PC-9 (cell line): Measurements from ENCODE around the gene LRCH4. TPM values are rescaled to one million over a fixed set of nuclear protein-coding genes. Genes with fewer than 3 reads are reported as not detected.

ENCODE experiments used
- BruUV-seq: library from RNA; stranded (reverse); fragments of 400-500 nt; replicated peaks from 2 replicates; lab custom pipeline; 2021; lab: Mats Ljungman, UMichigan
- CTCF ChIA-PET: fragments of 300-600 bp; sonication (Branson Sonifier 250); formaldehyde crosslinking; loops from one replicate; lab custom pipeline; 2022; ENCODE audit warnings: antibody characterized with exemption; lab: Charles Lee
- POLR2A ChIA-PET: fragments of 300-600 bp; sonication (Branson Sonifier 250); formaldehyde crosslinking; loops from one replicate; lab custom pipeline; 2022; ENCODE audit warnings: antibody characterized with exemption; ENCODE audit not compliant: unreplicated experiment; lab: Charles Lee
- DNase-seq, 2 experiments: peaks; one replicate each; pipeline versions ENCODE4 v3.0.0 to v3.0.0-alpha.2; 2015 to 2022; ENCODE audit warnings: mixed read lengths in 1 of 2
- H2AFZ ChIP-seq: fragments of 200-600 bp; sonication (generic); 2 replicates; pipeline ENCODE4 v1.8.1; 2017; ENCODE audit warnings: antibody characterized with exemption
- H3F3A ChIP-seq: fragments of 200-600 bp; sonication (generic); 2 replicates; pipeline ENCODE4 v1.8.1; 2017; ENCODE audit warnings: antibody characterized with exemption, mild to moderate bottlenecking, low read depth; ENCODE audit not compliant: insufficient read depth
- H3K27ac ChIP-seq: fragments of 200-600 bp; sonication (generic); 2 replicates; pipeline ENCODE4 v1.6.1; 2016; ENCODE audit warnings: mixed run types
- H3K27me3 ChIP-seq: fragments of 200-600 bp; sonication (generic); 2 replicates; pipeline ENCODE4 v1.6.1; 2016; ENCODE audit warnings: low read depth, mixed run types; ENCODE audit not compliant: insufficient read depth
- H3K36me3 ChIP-seq: fragments of 200-600 bp; sonication (generic); 2 replicates; pipeline ENCODE4 v1.6.1; 2016; ENCODE audit warnings: low read depth, mixed run types
- H3K4me1 ChIP-seq: fragments of 200-600 bp; sonication (generic); replicated peaks from 2 replicates; pipeline ENCODE4 v1.6.1; 2016; ENCODE audit warnings: mixed run types; ENCODE audit not compliant: insufficient read depth
- H3K4me2 ChIP-seq: fragments of 200-600 bp; sonication (generic); 2 replicates; pipeline ENCODE4 v1.6.1; 2017; ENCODE audit warnings: mixed run types
- H3K4me3 ChIP-seq: fragments of 200-600 bp; sonication (generic); 2 replicates; pipeline ENCODE4 v1.6.1; 2016; ENCODE audit warnings: mixed run types
- H3K79me2 ChIP-seq: fragments of 200-600 bp; sonication (generic); 2 replicates; pipeline ENCODE4 v1.6.1; 2017; ENCODE audit warnings: low read depth, mixed run types
- H3K9me2 ChIP-seq: fragments of 200-600 bp; sonication (generic); 2 replicates; pipeline ENCODE4 v1.8.1; 2017; ENCODE audit warnings: mild to moderate bottlenecking; ENCODE audit not compliant: insufficient read depth
- H3K9me3 ChIP-seq: fragments of 200-600 bp; sonication (generic); 2 replicates; pipeline ENCODE4 v1.8.1; 2016; ENCODE audit warnings: low read depth; ENCODE audit not compliant: insufficient read depth
- H4K20me1 ChIP-seq: fragments of 200-600 bp; sonication (generic); 2 replicates; pipeline ENCODE4 v1.8.1; 2017; ENCODE audit not compliant: insufficient read depth
- EZH2 ChIP-seq: fragments of 200-600 bp; sonication (generic); IDR thresholded peaks from 2 replicates; pipeline ENCODE4 v1.8.0; 2017; ENCODE audit warnings: antibody characterized with exemption, low read depth
- intact Hi-C: fragments of 100-400 bp; cut with micrococcal nuclease; formaldehyde crosslinking; loops from one replicate; pipeline ENCODE4 v1.10.0; 2022; ENCODE audit not compliant: unreplicated experiment
- total RNA-seq: library from RNA; stranded (reverse); gene quantifications from 2 replicates; pipeline ENCODE4 v1.2.3, GENCODE V29; 2021
- TF ChIP-seq, protein P1 (sequence below): fragments of 200-600 bp; sonication (generic); conservative IDR thresholded peaks from 2 replicates; pipeline ENCODE4 v1.6.1; 2017; ENCODE audit warnings: mixed run types, antibody characterized with exemption, mild to moderate bottlenecking, moderate library complexity

The LRCH4 gene
- total RNA-seq, 1 experiment from 2014 or later, result 89.6 TPM

DNA sequence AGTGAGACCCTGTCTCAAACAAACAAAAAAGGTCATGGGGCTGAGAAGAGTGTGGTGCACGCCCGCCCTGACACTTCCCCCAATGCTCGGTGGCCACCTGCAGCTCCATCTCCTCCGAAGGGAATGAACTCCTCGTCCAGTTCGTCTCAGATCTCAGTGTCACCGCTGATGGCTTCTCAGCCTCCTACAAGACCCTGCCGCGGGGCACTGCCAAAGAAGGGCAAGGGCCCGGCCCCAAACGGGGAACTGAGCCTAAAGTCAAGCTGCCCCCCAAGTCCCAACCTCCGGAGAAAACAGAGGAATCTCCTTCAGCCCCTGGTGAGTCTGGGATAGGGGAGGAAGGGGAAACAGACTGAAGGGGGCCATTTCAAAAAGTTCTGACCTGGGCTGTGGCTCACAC, 20.4 kb upstream of the LRCH4 start:
- no peak overlapping the region for H2AFZ ChIP-seq
- no peaks in the 10 kb centered on the region for H3K9me3 ChIP-seq
- no peaks in the 10 kb centered on the region for H4K20me1 ChIP-seq
- intact Hi-C loops, result no loop called here
- no peak overlapping the region for H3K27ac ChIP-seq
- H3F3A ChIP-seq, result peaks cover 14% of the 10 kb centered on the region; the same call in 1 of the 2 replicates
- BruUV-seq, result no TSS peak
- ChIA-PET CTCF (interaction anchor here (0.6 kb wide), 1 partner anchor 65 kb away, joined by 4 read pairs; no protein-coding TSS in a partner anchor), POLR2A (no interaction called here)
- H3K36me3 ChIP-seq, result no peaks in the 10 kb centered on the region
- H3K9me2 ChIP-seq, result no peaks in the 10 kb centered on the region
- no peaks in the 10 kb centered on the region for H3K27me3 ChIP-seq
- DNase-seq, result no peak
- TF ChIP-seq EZH2, result no peak
- TF ChIP-seq, protein P1, sequence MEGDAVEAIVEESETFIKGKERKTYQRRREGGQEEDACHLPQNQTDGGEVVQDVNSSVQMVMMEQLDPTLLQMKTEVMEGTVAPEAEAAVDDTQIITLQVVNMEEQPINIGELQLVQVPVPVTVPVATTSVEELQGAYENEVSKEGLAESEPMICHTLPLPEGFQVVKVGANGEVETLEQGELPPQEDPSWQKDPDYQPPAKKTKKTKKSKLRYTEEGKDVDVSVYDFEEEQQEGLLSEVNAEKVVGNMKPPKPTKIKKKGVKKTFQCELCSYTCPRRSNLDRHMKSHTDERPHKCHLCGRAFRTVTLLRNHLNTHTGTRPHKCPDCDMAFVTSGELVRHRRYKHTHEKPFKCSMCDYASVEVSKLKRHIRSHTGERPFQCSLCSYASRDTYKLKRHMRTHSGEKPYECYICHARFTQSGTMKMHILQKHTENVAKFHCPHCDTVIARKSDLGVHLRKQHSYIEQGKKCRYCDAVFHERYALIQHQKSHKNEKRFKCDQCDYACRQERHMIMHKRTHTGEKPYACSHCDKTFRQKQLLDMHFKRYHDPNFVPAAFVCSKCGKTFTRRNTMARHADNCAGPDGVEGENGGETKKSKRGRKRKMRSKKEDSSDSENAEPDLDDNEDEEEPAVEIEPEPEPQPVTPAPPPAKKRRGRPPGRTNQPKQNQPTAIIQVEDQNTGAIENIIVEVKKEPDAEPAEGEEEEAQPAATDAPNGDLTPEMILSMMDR, result no peak
- peaks cover 21% of the 10 kb centered on the region for H3K4me1 ChIP-seq
- H3K4me3 ChIP-seq, result no peak overlapping the region
- H3K4me2 ChIP-seq, result no peak overlapping the region
- H3K79me2 ChIP-seq, result no peaks in the 10 kb centered on the region

DNA sequence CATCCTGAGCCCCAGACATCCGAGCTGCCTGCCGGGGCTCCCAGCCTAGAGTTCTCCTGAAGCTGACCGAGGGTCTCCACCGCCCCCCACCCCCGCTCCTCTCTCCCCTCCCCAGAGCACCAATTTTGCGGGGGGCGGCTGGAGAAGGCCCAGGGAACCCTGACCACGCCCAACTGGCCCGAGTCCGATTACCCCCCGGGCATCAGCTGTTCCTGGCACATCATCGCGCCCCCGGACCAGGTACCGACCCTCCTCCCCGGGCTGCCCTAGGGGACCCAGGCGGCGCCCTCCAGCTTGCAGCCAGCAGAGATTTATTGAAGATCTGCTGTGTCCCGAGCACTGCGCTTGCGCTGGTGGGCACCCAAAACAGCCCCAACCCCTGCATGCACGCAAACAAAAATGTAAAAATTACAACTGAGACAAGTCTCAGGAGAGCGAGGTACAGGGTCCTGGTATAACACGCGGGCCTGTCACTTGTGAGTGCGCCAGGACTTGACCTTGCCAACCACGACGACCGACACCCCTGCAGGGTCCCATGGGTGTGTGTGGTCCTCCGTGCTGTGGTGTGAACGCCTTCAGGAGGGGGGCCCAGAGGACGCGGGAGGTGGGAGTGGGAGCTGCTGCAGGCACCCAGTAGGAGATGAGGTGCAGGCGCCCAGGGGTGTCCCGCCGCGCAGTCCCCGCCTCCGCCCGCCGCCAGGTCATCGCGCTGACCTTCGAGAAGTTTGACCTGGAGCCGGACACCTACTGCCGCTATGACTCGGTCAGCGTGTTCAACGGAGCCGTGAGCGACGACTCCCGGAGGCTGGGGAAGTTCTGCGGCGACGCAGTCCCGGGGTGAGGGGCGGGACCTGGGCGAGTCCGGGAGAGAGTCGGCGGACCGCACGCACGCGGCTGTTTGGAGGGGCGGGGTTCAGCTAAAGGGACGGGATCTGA, 19.3 kb upstream of the LRCH4 start:
- H3K36me3 ChIP-seq, result no peaks in the 10 kb centered on the region
- no peaks in the 10 kb centered on the region for H3K27me3 ChIP-seq
- no peaks in the 10 kb centered on the region for H3K79me2 ChIP-seq
- H2AFZ ChIP-seq, result peak overlapping the region; percentile 94
- intact Hi-C loops, result loop anchor here (2.0 kb wide), 1 partner anchor 18 kb away; the partner anchor contains the start of genes FBXO24 and LRCH4
- TSS peak; percentile 64 for BruUV-seq
- DNase-seq, result peak in 1 of 2 experiments; percentile 58
- peak overlapping the region; percentile 88 for H3K4me2 ChIP-seq
- no peaks in the 10 kb centered on the region for H4K20me1 ChIP-seq
- CTCF ChIA-PET, result interaction anchor here (0.6 kb wide), 2 partner anchors 223 to 247 kb away, joined by 5 to 6 read pairs; no protein-coding TSS in a partner anchor
- H3K27ac ChIP-seq, result no peak overlapping the region
- peaks cover 10% of the 10 kb centered on the region; the same call in 1 of the 2 replicates for H3F3A ChIP-seq
- H3K9me2 ChIP-seq, result no peaks in the 10 kb centered on the region
- H3K9me3 ChIP-seq, result no peaks in the 10 kb centered on the region
- TF ChIP-seq, protein P1, result no peak
- TF ChIP-seq EZH2, result no peak
- peaks cover 24% of the 10 kb centered on the region for H3K4me1 ChIP-seq
- POLR2A ChIA-PET, result interaction anchor here (0.7 kb wide), 1 partner anchor 18 kb away, joined by 4 read pairs; no protein-coding TSS in a partner anchor
- peak overlapping the region; percentile 75 for H3K4me3 ChIP-seq
